Lower leg skin (tissue), 3 donors: ENCODE measurements around the gene PARVG.

Experiments used
- POLR2A ChIP-seq, 2 donors: fragments of 450-650 bp; IDR thresholded peaks; one replicate each; pipeline ENCODE4 v1.6.1; 2016 to 2017; ENCODE audit warnings: antibody characterized with exemption in 2 of 2, mild to moderate bottlenecking in 1 of 2, moderate library complexity in 1 of 2
- TF ChIP-seq, protein P1 (sequence below), 3 donors: fragments of 450-650 bp; IDR thresholded peaks; one replicate each; pipeline ENCODE4 v1.5.1; 2016; ENCODE audit warnings: antibody characterized with exemption in 3 of 3, mild to moderate bottlenecking in 3 of 3, moderate library complexity in 2 of 3

- TF ChIP-seq, protein P1, sequence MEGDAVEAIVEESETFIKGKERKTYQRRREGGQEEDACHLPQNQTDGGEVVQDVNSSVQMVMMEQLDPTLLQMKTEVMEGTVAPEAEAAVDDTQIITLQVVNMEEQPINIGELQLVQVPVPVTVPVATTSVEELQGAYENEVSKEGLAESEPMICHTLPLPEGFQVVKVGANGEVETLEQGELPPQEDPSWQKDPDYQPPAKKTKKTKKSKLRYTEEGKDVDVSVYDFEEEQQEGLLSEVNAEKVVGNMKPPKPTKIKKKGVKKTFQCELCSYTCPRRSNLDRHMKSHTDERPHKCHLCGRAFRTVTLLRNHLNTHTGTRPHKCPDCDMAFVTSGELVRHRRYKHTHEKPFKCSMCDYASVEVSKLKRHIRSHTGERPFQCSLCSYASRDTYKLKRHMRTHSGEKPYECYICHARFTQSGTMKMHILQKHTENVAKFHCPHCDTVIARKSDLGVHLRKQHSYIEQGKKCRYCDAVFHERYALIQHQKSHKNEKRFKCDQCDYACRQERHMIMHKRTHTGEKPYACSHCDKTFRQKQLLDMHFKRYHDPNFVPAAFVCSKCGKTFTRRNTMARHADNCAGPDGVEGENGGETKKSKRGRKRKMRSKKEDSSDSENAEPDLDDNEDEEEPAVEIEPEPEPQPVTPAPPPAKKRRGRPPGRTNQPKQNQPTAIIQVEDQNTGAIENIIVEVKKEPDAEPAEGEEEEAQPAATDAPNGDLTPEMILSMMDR (IDR thresholded peaks at IDR 0.05), result no peak
- no peak for TF ChIP-seq POLR2A (IDR thresholded peaks at IDR 0.05)
Observed at GRCh38 chr22:44211946-44212930, 31.5 kb downstream of the PARVG start.
